CD4-positive, alpha-beta T cell (primary cell): ENCODE data around the gene OXNAD1. TPM values are rescaled to one million over a fixed set of nuclear protein-coding genes. Genes with fewer than 3 reads are reported as not detected.
A peak's percentile ranks its signal among the peaks of the same experiment; 100 is the strongest.

ENCODE experiments used
- ATAC-seq: fragments of 200-7000 bp; cut with Tn5 transposase; one replicate; pipeline ENCODE4 v1.10.0; 2022; ENCODE audit warnings: mild to moderate bottlenecking; ENCODE audit not compliant: poor library complexity
- CTCF ChIA-PET: fragments of 350-600 bp; sonication (Branson Sonifier 250); formaldehyde crosslinking; loops from one replicate; lab custom pipeline; 2021; ENCODE audit warnings: antibody characterized with exemption, inconsistent platforms; lab: Charles Lee
- POLR2A ChIA-PET: fragments of 350-600 bp; sonication (Branson Sonifier 250); formaldehyde crosslinking; loops from one replicate; lab custom pipeline; 2021; ENCODE audit warnings: antibody characterized with exemption, inconsistent platforms; lab: Charles Lee
- DNase-seq, 14 experiments: peaks; one replicate each; pipeline ENCODE4 v3.0.0-alpha.2; 2013 to 2020; ENCODE audit warnings: mixed read lengths in 2 of 14
- H3K27ac ChIP-seq, 2 donors: one replicate each; pipeline versions ENCODE4 v1.5.1 to v1.7.0; 2013; ENCODE audit warnings: low read length in 2 of 2, low read depth in 1 of 2, mild to moderate bottlenecking in 1 of 2
- H3K27me3 ChIP-seq, 2 experiments: 1 replicate in 1 of 2; 2 replicates in 1 of 2; pipeline versions ENCODE4 v1.6.1 to v1.7.0; 2013; ENCODE audit warnings: low read length in 2 of 2, control low read depth in 1 of 2, mild to moderate bottlenecking in 1 of 2, moderate library complexity in 1 of 2; ENCODE audit not compliant: insufficient read depth in 2 of 2, control insufficient read depth in 1 of 2
- H3K36me3 ChIP-seq: one replicate; pipeline ENCODE4 v1.6.1; 2013; ENCODE audit warnings: low read length, control low read depth; ENCODE audit not compliant: insufficient read depth
- H3K4me1 ChIP-seq: one replicate; pipeline ENCODE4 v1.6.1; 2013; ENCODE audit warnings: low read length, control low read depth; ENCODE audit not compliant: insufficient read depth
- H3K4me3 ChIP-seq: one replicate; pipeline ENCODE4 v1.5.1; 2013; ENCODE audit warnings: mild to moderate bottlenecking, low read length, moderate library complexity
- H3K9me3 ChIP-seq, 2 experiments: 1 replicate in 1 of 2; 2 replicates in 1 of 2; pipeline versions ENCODE4 v1.6.1 to v1.7.0; 2013; ENCODE audit warnings: low read length in 2 of 2, mild to moderate bottlenecking in 2 of 2, control low read depth in 1 of 2, moderate library complexity in 1 of 2; ENCODE audit not compliant: control insufficient read depth in 1 of 2, insufficient read depth in 1 of 2
- H3K27ac Mint-ChIP-seq: one replicate; pipeline ENCODE4 v1.8.0; 2020; ENCODE audit warnings: mixed read lengths
- H3K27me3 Mint-ChIP-seq: one replicate; pipeline ENCODE4 v1.8.0; 2021; ENCODE audit warnings: mixed read lengths
- H3K36me3 Mint-ChIP-seq: one replicate; pipeline ENCODE4 v1.8.0; 2021; ENCODE audit warnings: low read depth, mixed read lengths
- H3K4me1 Mint-ChIP-seq: one replicate; pipeline ENCODE4 v1.8.0; 2021; ENCODE audit warnings: low read depth, mixed read lengths
- H3K4me3 Mint-ChIP-seq: one replicate; pipeline ENCODE4 v1.8.0; 2020; ENCODE audit warnings: mild to moderate bottlenecking, mixed read lengths
- H3K9me3 Mint-ChIP-seq: one replicate; pipeline ENCODE4 v1.8.0; 2020; ENCODE audit warnings: mixed read lengths
- intact Hi-C, 2 experiments: fragments of 100-400 bp; cut with DNase I in 1 of 2; cut with micrococcal nuclease in 1 of 2; formaldehyde crosslinking; loops; one replicate each; pipeline versions ENCODE4 v1.15.1 to v1.9.0; 2023 to 2025; cut with DNase I, micrococcal nuclease
- total RNA-seq, 174 experiments: library from RNA in 2 of 174; stranded (reverse) in 2 of 174; gene quantifications; one replicate each; pipeline ENCODE4 v1.2.3 and lab custom pipeline; 2021 to 2026
- TF ChIP-seq, protein P1 (sequence below): fragments of 200-600 bp; IDR thresholded peaks from one replicate; pipeline ENCODE4 v1.8.0; 2022; ENCODE audit warnings: antibody characterized with exemption, mild to moderate bottlenecking

Gene OXNAD1
- total RNA-seq, 2 experiments from 2014 or later: 135 TPM

DNA sequence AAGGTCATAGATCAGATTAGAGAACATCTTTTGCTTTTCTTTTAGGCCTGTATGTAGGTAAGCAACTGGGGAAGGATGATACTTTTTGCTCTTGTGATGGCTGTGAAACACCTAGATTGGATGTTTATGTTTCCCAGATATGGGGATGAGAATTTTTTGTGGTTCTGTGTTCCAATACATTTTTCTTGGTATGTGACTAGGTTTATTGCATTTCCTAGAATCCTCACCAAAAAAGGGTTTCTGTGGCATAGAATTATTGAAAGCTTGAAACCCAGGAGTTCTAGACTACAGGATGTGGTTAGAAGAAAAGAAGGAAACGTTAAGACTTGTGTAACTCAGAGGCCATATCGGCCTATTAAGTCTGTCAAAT lies 25.8 kb downstream of the OXNAD1 start:
- Histone ChIP-seq H3K36me3 (peaks cover 27% of the 10 kb centered on the region), H3K4me1 (peaks cover 45% of the 10 kb centered on the region), H3K9me3 (peaks cover 5 to 10% of the 10 kb centered on the region in 2 experiments), H3K27ac (peak overlapping the region; percentile 31 to 43), H3K4me3 (peak overlapping the region; percentile 91), H3K27me3 (no peaks in the 10 kb centered on the region)
- no peaks in the 10 kb centered on the region for H3K27me3 Mint-ChIP-seq
- H3K4me1 Mint-ChIP-seq: peaks cover 73% of the 10 kb centered on the region
- H3K9me3 Mint-ChIP-seq: no peaks in the 10 kb centered on the region
- H3K36me3 Mint-ChIP-seq: peaks cover 94% of the 10 kb centered on the region
- TF ChIP-seq, protein P1, sequence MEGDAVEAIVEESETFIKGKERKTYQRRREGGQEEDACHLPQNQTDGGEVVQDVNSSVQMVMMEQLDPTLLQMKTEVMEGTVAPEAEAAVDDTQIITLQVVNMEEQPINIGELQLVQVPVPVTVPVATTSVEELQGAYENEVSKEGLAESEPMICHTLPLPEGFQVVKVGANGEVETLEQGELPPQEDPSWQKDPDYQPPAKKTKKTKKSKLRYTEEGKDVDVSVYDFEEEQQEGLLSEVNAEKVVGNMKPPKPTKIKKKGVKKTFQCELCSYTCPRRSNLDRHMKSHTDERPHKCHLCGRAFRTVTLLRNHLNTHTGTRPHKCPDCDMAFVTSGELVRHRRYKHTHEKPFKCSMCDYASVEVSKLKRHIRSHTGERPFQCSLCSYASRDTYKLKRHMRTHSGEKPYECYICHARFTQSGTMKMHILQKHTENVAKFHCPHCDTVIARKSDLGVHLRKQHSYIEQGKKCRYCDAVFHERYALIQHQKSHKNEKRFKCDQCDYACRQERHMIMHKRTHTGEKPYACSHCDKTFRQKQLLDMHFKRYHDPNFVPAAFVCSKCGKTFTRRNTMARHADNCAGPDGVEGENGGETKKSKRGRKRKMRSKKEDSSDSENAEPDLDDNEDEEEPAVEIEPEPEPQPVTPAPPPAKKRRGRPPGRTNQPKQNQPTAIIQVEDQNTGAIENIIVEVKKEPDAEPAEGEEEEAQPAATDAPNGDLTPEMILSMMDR: no peak
- peak in 3 of 14 experiments; percentile 61 to 82 (median 62) for DNase-seq
- CTCF ChIA-PET: interaction anchor here (0.6 to 9.5 kb wide), 23 partner anchors 9 to 260 kb away, joined by 3 to 208 read pairs (median 6); partner anchors contain the start of genes DPH3, OXNAD1 and RFTN1
- ATAC-seq: peak; percentile 22
- peak overlapping the region; percentile 95 for H3K4me3 Mint-ChIP-seq
- peak overlapping the region; percentile 92 for H3K27ac Mint-ChIP-seq
- POLR2A ChIA-PET: interaction anchor here (0.6 to 9.8 kb wide), 18 partner anchors 11 to 262 kb away, joined by 3 to 211 read pairs (median 4); partner anchors contain the start of genes DPH3 and OXNAD1
- intact Hi-C loops: loop anchor here (1.0 to 2.0 kb wide), 7 partner anchors 10 to 259 kb away; partner anchors contain the start of gene RFTN1 (in 1 of the 2)

DNA sequence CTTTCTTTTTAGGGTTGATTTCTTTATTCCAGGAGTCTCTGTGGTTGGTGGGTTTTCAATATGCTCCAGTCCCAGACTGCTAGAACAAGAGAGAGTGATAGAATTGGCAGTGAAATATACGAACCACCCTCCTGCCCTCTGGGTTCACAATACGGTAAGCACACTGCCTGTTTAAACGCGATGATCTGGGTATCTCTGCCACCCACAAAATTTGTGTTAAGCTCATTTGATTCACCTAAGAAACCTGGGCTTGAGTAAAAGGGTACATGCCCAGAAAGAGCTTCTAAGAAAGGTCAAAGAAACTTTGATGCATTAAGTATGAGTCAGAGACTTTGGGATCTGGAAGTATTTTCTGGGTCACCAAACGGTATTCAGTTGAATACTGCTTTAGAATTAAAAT lies 29.8 kb downstream of the OXNAD1 start:
- ChIA-PET POLR2A (interaction anchor here (1.5 to 9.8 kb wide), 4 partner anchors 9 to 30 kb away, joined by 6 to 211 read pairs (median 98); partner anchors contain the start of genes DPH3 and OXNAD1), CTCF (interaction anchor here (0.5 to 9.5 kb wide), 12 partner anchors 9 to 256 kb away, joined by 3 to 208 read pairs (median 4); partner anchors contain the start of gene OXNAD1)
- peaks cover 63% of the 10 kb centered on the region for H3K36me3 ChIP-seq
- peaks cover 94% of the 10 kb centered on the region for H3K36me3 Mint-ChIP-seq
- peak overlapping the region; percentile 21 to 29 for H3K27ac ChIP-seq
- ATAC-seq (no peak), DNase-seq (peak in 1 of 14 experiments; percentile 61)
- peaks cover 5 to 10% of the 10 kb centered on the region in 2 experiments for H3K9me3 ChIP-seq
- H3K27me3 Mint-ChIP-seq: no peaks in the 10 kb centered on the region
- H3K4me3 ChIP-seq: peak overlapping the region; percentile 4
- peak overlapping the region; percentile 72 for H3K4me3 Mint-ChIP-seq
- H3K9me3 Mint-ChIP-seq: no peaks in the 10 kb centered on the region
- peaks cover 41% of the 10 kb centered on the region for H3K4me1 ChIP-seq
- no peaks in the 10 kb centered on the region for H3K27me3 ChIP-seq
- peaks cover 91% of the 10 kb centered on the region for H3K4me1 Mint-ChIP-seq
- peak overlapping the region; percentile 96 for H3K27ac Mint-ChIP-seq
- intact Hi-C loops: no loop called here
- TF ChIP-seq, protein P1: no peak

DNA sequence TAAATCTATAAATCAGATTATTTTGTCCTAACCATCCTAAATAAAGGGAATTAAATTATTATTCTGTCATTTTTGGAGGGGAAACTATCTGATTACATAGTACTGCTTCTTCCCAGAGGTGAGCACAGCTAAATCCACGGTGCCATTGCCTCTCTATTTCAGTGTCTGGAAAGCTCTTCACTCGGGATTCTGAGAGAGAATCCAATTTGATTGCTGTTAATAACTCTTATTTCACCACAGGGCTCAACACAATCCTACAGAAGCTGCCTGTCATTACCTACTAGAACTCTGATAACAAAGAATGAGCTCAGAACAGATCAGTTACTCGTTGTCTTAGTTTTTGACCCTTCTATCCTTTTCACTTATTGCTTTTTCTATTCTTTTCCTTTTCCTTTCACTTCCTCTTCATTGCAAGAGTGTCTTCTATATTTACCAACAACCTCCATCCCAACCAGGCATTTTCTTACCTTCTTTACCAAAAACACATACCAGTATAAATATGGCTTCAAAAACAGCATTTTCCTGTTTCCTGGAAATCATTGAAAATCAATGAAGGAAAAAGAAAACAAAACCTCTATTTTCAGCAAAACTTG lies 30.4 kb downstream of the OXNAD1 start:
- Mint-ChIP-seq H3K27me3 (no peaks in the 10 kb centered on the region), H3K36me3 (peaks cover 94% of the 10 kb centered on the region), H3K9me3 (no peaks in the 10 kb centered on the region), H3K27ac (peak overlapping the region; percentile 96), H3K4me3 (peak overlapping the region; percentile 47), H3K4me1 (peaks cover 91% of the 10 kb centered on the region)
- Histone ChIP-seq H3K4me3 (peak overlapping the region; percentile 4), H3K36me3 (peaks cover 63% of the 10 kb centered on the region), H3K27me3 (no peaks in the 10 kb centered on the region), H3K27ac (peak overlapping the region in 1 of 2 donors; percentile 29), H3K4me1 (peaks cover 41% of the 10 kb centered on the region), H3K9me3 (peaks cover 5 to 10% of the 10 kb centered on the region in 2 experiments)
- TF ChIP-seq, protein P1: no peak
- DNase-seq (no peak), ATAC-seq (no peak)
- ChIA-PET CTCF (interaction anchor here (0.5 to 9.5 kb wide), 12 partner anchors 8 to 255 kb away, joined by 3 to 208 read pairs (median 4); partner anchors contain the start of gene OXNAD1), POLR2A (interaction anchor here (1.5 to 9.8 kb wide), 5 partner anchors 9 to 84 kb away, joined by 4 to 211 read pairs (median 23); partner anchors contain the start of genes DPH3 and OXNAD1)
- intact Hi-C loops: no loop called here
